Effector memory CD8-positive, alpha-beta T cell (primary cell): ENCODE measurements around the gene IL2RA.

Experiments
- ATAC-seq: fragments of 150-1000 bp; cut with Tn5 transposase; replicated peaks from 2 replicates; pipeline ENCODE4 v1.10.0; 2021; ENCODE audit warnings: mild to moderate bottlenecking, moderate library complexity
- DNase-seq, 3 experiments: peaks; one replicate each; pipeline ENCODE4 v3.0.0; 2021
- H3K27ac Mint-ChIP-seq, 2 donors: one replicate each; pipeline ENCODE4 v1.8.0; 2022; ENCODE audit warnings: mild to moderate bottlenecking in 2 of 2, mixed read lengths in 2 of 2, moderate library complexity in 2 of 2
- H3K27me3 Mint-ChIP-seq, 2 donors: one replicate each; pipeline ENCODE4 v1.8.0; 2022; ENCODE audit warnings: mixed read lengths in 2 of 2
- H3K36me3 Mint-ChIP-seq: one replicate; pipeline ENCODE4 v1.8.0; 2022; ENCODE audit warnings: mild to moderate bottlenecking, moderate library complexity, mixed read lengths; ENCODE audit not compliant: insufficient read depth
- H3K4me1 Mint-ChIP-seq, 2 donors: one replicate each; pipeline ENCODE4 v1.8.0; 2022; ENCODE audit warnings: low read depth in 2 of 2, mixed read lengths in 2 of 2
- H3K4me3 Mint-ChIP-seq, 2 donors: one replicate each; pipeline ENCODE4 v1.8.0; 2022; ENCODE audit warnings: mild to moderate bottlenecking in 2 of 2, mixed read lengths in 2 of 2, moderate library complexity in 2 of 2
- H3K9me3 Mint-ChIP-seq, 2 donors: one replicate each; pipeline ENCODE4 v1.8.0; 2022; ENCODE audit warnings: mixed read lengths in 2 of 2

Gene IL2RA

GRCh38 chr10:6019796-6020195 is 42.4 kb downstream of the IL2RA start:
- H3K27me3 Mint-ChIP-seq: no peaks in the 10 kb centered on the region
- H3K4me1 Mint-ChIP-seq: peaks cover under 1 to 4% of the 10 kb centered on the region in 2 donors
- DNase-seq (no peak), ATAC-seq (no peak)
- no peaks in the 10 kb centered on the region for H3K36me3 Mint-ChIP-seq
- H3K27ac Mint-ChIP-seq: no peak overlapping the region
- H3K4me3 Mint-ChIP-seq: no peak overlapping the region
- no peaks in the 10 kb centered on the region for H3K9me3 Mint-ChIP-seq

- Mint-ChIP-seq H3K4me3 (no peak overlapping the region), H3K4me1 (peaks cover 7 to 9% of the 10 kb centered on the region in 2 donors), H3K27me3 (no peaks in the 10 kb centered on the region), H3K36me3 (no peaks in the 10 kb centered on the region), H3K9me3 (no peaks in the 10 kb centered on the region), H3K27ac (peak overlapping the region in 1 of 2 donors; percentile 6)
- ATAC-seq (no peak), DNase-seq (no peak)
Observed at GRCh38 chr10:6019010-6019782, 43.0 kb downstream of the IL2RA start.

GRCh38 chr10:6018422-6018821 is 43.7 kb downstream of the IL2RA start:
- Mint-ChIP-seq H3K27ac (no peak overlapping the region), H3K4me3 (no peak overlapping the region)

GRCh38 chr10:6017781-6018354 is 44.3 kb downstream of the IL2RA start:
- peak overlapping the region; percentile 37 to 94 for H3K27ac Mint-ChIP-seq
- H3K4me3 Mint-ChIP-seq: no peak overlapping the region
- no peaks in the 10 kb centered on the region for H3K27me3 Mint-ChIP-seq
- ATAC-seq (no peak), DNase-seq (no peak)
- no peaks in the 10 kb centered on the region for H3K9me3 Mint-ChIP-seq
- H3K4me1 Mint-ChIP-seq: peaks cover 9 to 11% of the 10 kb centered on the region in 2 donors
- H3K36me3 Mint-ChIP-seq: peaks cover 2% of the 10 kb centered on the region

More at GRCh38 chr10:6018422-6018821, 43.7 kb downstream of the IL2RA start:
- ATAC-seq: no peak
- Mint-ChIP-seq H3K4me1 (peaks cover 9 to 11% of the 10 kb centered on the region in 2 donors), H3K9me3 (no peaks in the 10 kb centered on the region), H3K36me3 (no peaks in the 10 kb centered on the region), H3K27me3 (no peaks in the 10 kb centered on the region)
- DNase-seq: no peak

- Mint-ChIP-seq H3K36me3 (peaks cover 4% of the 10 kb centered on the region), H3K9me3 (no peaks in the 10 kb centered on the region), H3K27ac (peak overlapping the region; percentile 90 to 94), H3K4me3 (no peak overlapping the region), H3K4me1 (peaks cover 7 to 9% of the 10 kb centered on the region in 2 donors), H3K27me3 (no peaks in the 10 kb centered on the region)
- DNase-seq: peak; percentile 63 to 75 (median 63)
- peak; percentile 99 for ATAC-seq
Observed at GRCh38 chr10:6014241-6014761, 47.9 kb downstream of the IL2RA start.

- no peak overlapping the region for H3K4me3 Mint-ChIP-seq
- H3K27me3 Mint-ChIP-seq: no peaks in the 10 kb centered on the region
- ATAC-seq (no peak), DNase-seq (no peak)
- H3K36me3 Mint-ChIP-seq: peaks cover 4% of the 10 kb centered on the region
- peak overlapping the region; percentile 90 to 94 for H3K27ac Mint-ChIP-seq
- H3K9me3 Mint-ChIP-seq: no peaks in the 10 kb centered on the region
- H3K4me1 Mint-ChIP-seq: peaks cover 7 to 9% of the 10 kb centered on the region in 2 donors
Observed at GRCh38 chr10:6013413-6014192, 48.6 kb downstream of the IL2RA start.

GRCh38 chr10:6012121-6012905 is 49.9 kb downstream of the IL2RA start:
- DNase-seq: no peak
- Mint-ChIP-seq H3K4me1 (peaks cover 7 to 9% of the 10 kb centered on the region in 2 donors), H3K36me3 (peaks cover 4% of the 10 kb centered on the region), H3K4me3 (no peak overlapping the region), H3K27ac (no peak overlapping the region), H3K9me3 (no peaks in the 10 kb centered on the region), H3K27me3 (peaks cover 8 to 9% of the 10 kb centered on the region in 2 donors)
- ATAC-seq: no peak

GRCh38 chr10:6011558-6011957 is 50.6 kb downstream of the IL2RA start:
- Mint-ChIP-seq H3K27me3 (peaks cover 14 to 17% of the 10 kb centered on the region in 2 donors), H3K9me3 (no peaks in the 10 kb centered on the region), H3K4me3 (no peak overlapping the region), H3K27ac (no peak overlapping the region), H3K4me1 (peaks cover 7 to 9% of the 10 kb centered on the region in 2 donors), H3K36me3 (peaks cover 4% of the 10 kb centered on the region)
- DNase-seq (no peak), ATAC-seq (no peak)

- peaks cover 4% of the 10 kb centered on the region for H3K36me3 Mint-ChIP-seq
- H3K4me3 Mint-ChIP-seq: no peak overlapping the region
- ATAC-seq: no peak
- H3K9me3 Mint-ChIP-seq: no peaks in the 10 kb centered on the region
- no peak for DNase-seq
- H3K4me1 Mint-ChIP-seq: peaks cover 7 to 9% of the 10 kb centered on the region in 2 donors
- H3K27me3 Mint-ChIP-seq: peaks cover 16 to 27% of the 10 kb centered on the region in 2 donors
- H3K27ac Mint-ChIP-seq: no peak overlapping the region
Observed at GRCh38 chr10:6010569-6010968, 51.6 kb downstream of the IL2RA start.

- DNase-seq: no peak
- Mint-ChIP-seq H3K27ac (no peak overlapping the region), H3K4me1 (peaks cover 7 to 9% of the 10 kb centered on the region in 2 donors), H3K27me3 (peaks cover 19 to 31% of the 10 kb centered on the region in 2 donors), H3K9me3 (no peaks in the 10 kb centered on the region), H3K36me3 (peaks cover 4% of the 10 kb centered on the region), H3K4me3 (no peak overlapping the region)
- ATAC-seq: no peak
Observed at GRCh38 chr10:6009961-6010360, 52.2 kb downstream of the IL2RA start.

- Mint-ChIP-seq H3K36me3 (peaks cover 4% of the 10 kb centered on the region), H3K27ac (no peak overlapping the region), H3K27me3 (peaks cover 27 to 33% of the 10 kb centered on the region in 2 donors), H3K9me3 (no peaks in the 10 kb centered on the region), H3K4me3 (no peak overlapping the region), H3K4me1 (peaks cover 1 to 2% of the 10 kb centered on the region in 2 donors)
- ATAC-seq (no peak), DNase-seq (no peak)
Observed at GRCh38 chr10:6009150-6009549, 53.0 kb downstream of the IL2RA start.

- H3K27me3 Mint-ChIP-seq: peaks cover 28 to 33% of the 10 kb centered on the region in 2 donors
- peaks cover 4% of the 10 kb centered on the region for H3K36me3 Mint-ChIP-seq
- H3K27ac Mint-ChIP-seq: no peak overlapping the region
Observed at GRCh38 chr10:6008497-6009142, 53.5 kb downstream of the IL2RA start.

More at GRCh38 chr10:6008497-6009142, 53.5 kb downstream of the IL2RA start:
- ATAC-seq (no peak), DNase-seq (no peak)
- Mint-ChIP-seq H3K9me3 (no peaks in the 10 kb centered on the region), H3K4me1 (no peaks in the 10 kb centered on the region), H3K4me3 (no peak overlapping the region)
